AG04449 (cell line): ENCODE results near the gene COLEC12.

Source experiments
- CTCF ChIA-PET: fragments of 350-600 bp; formaldehyde crosslinking; extraction: SDS; loops from one replicate; lab custom pipeline; 2021; ENCODE audit warnings: antibody characterized with exemption; lab: Yijun Ruan, JAX
- POLR2A ChIA-PET: fragments of 400-600, 350-600 bp; formaldehyde crosslinking; extraction: SDS; loops from one replicate; lab custom pipeline; 2020; ENCODE audit warnings: antibody characterized with exemption, inconsistent platforms; lab: Yijun Ruan, JAX
- DNase-seq: peaks from one replicate; pipeline ENCODE4 v3.0.0-alpha.2; 2010; ENCODE audit warnings: low read depth, low spot score
- H3K4me3 ChIP-seq: 2 replicates; pipeline ENCODE4 v1.5.1; 2011; ENCODE audit warnings: low read depth, mild to moderate bottlenecking, control low read depth, low read length
- CTCF ChIP-seq: IDR thresholded peaks from one replicate; pipeline ENCODE4 v1.5.1; 2011; ENCODE audit warnings: mild to moderate bottlenecking, moderate library complexity, low read length, control low read depth, inconsistent platforms; ENCODE audit not compliant: insufficient read depth; ENCODE audit errors: missing control alignments

Gene COLEC12

GRCh38 chr18:336713-337112, 163.8 kb downstream of the COLEC12 start:
- no peak for TF ChIP-seq CTCF
- POLR2A ChIA-PET = no interaction called here
- H3K4me3 ChIP-seq = no peak overlapping the region
- DNase-seq = no peak
- CTCF ChIA-PET = no interaction called here

GRCh38 chr18:335733-336132, 164.8 kb downstream of the COLEC12 start:
- no peak overlapping the region for H3K4me3 ChIP-seq
- POLR2A ChIA-PET = interaction anchor here (0.6 kb wide), 1 partner anchor 374 kb away, joined by 3 read pairs; no protein-coding TSS in a partner anchor
- CTCF ChIA-PET = interaction anchor here (1.0 kb wide), 2 partner anchors 26 to 495 kb away, joined by 3 to 4 read pairs; no protein-coding TSS in a partner anchor
- DNase-seq = no peak
- no peak for TF ChIP-seq CTCF

- ChIA-PET CTCF (no interaction called here), POLR2A (no interaction called here)
- H3K4me3 ChIP-seq = no peak overlapping the region
- no peak for DNase-seq
- no peak for TF ChIP-seq CTCF
These were observed 165.8 kb downstream of the COLEC12 start for GRCh38 chr18:334575-335132.

GRCh38 chr18:332721-333510, 167.6 kb downstream of the COLEC12 start:
- H3K4me3 ChIP-seq = no peak overlapping the region
- no peak for TF ChIP-seq CTCF
- DNase-seq = no peak
- POLR2A ChIA-PET = no interaction called here
- CTCF ChIA-PET = interaction anchor here (1.0 kb wide), 1 partner anchor 16 kb away, joined by 3 read pairs; no protein-coding TSS in a partner anchor

- CTCF ChIA-PET = no interaction called here
These were observed 168.5 kb downstream of the COLEC12 start for GRCh38 chr18:332007-332406.

More at GRCh38 chr18:332007-332406, 168.5 kb downstream of the COLEC12 start:
- no peak for DNase-seq
- POLR2A ChIA-PET = no interaction called here
- no peak overlapping the region for H3K4me3 ChIP-seq
- TF ChIP-seq CTCF = no peak
